Stimulated activated CD4-positive, alpha-beta T cell treated with anti-CD3 and anti-CD28 coated beads, Interleukin-2, amount 100 ng/mL, for 24 hours (primary cell): ENCODE measurements around the gene GSPT1.

ENCODE experiments used
- DNase-seq, 2 donors: peaks; one replicate each; pipeline ENCODE4 v3.0.0-alpha.2; 2020

The GSPT1 gene

GRCh38 chr16:11909653-11910545 lies 5.9 kb downstream of the GSPT1 start:
- DNase-seq, result no peak

GRCh38 chr16:11907160-11907970 lies 8.4 kb downstream of the GSPT1 start:
- no peak for DNase-seq

GRCh38 chr16:11903906-11904305 lies 11.8 kb downstream of the GSPT1 start:
- DNase-seq, result no peak

- DNase-seq, result no peak
Measured at GRCh38 chr16:11901091-11901490, 14.7 kb downstream of the GSPT1 start.

- no peak for DNase-seq
Measured at GRCh38 chr16:11896486-11897176, 19.1 kb downstream of the GSPT1 start.

- DNase-seq, result no peak
Measured at GRCh38 chr16:11893571-11893970, 22.2 kb downstream of the GSPT1 start.

GRCh38 chr16:11892761-11893160 lies 23.0 kb downstream of the GSPT1 start:
- DNase-seq, result no peak

GRCh38 chr16:11890231-11890965 lies 25.4 kb downstream of the GSPT1 start:
- no peak for DNase-seq

- no peak for DNase-seq
Measured at GRCh38 chr16:11886881-11887280, 28.9 kb downstream of the GSPT1 start.

- no peak for DNase-seq
Measured at GRCh38 chr16:11884035-11884434, 31.7 kb downstream of the GSPT1 start.

GRCh38 chr16:11880007-11880406 lies 35.7 kb downstream of the GSPT1 start:
- DNase-seq, result no peak

GRCh38 chr16:11877374-11877773 lies 38.4 kb downstream of the GSPT1 start:
- DNase-seq, result no peak

GRCh38 chr16:11876306-11876705 lies 39.5 kb downstream of the GSPT1 start:
- no peak for DNase-seq

GRCh38 chr16:11875721-11876120 lies 40.0 kb downstream of the GSPT1 start:
- no peak for DNase-seq

- DNase-seq, result no peak
Measured at GRCh38 chr16:11871193-11871592, 44.6 kb downstream of the GSPT1 start.

GRCh38 chr16:11870399-11870798 lies 45.4 kb downstream of the GSPT1 start:
- DNase-seq, result no peak

- no peak for DNase-seq
Measured at GRCh38 chr16:11869353-11870228, 46.2 kb downstream of the GSPT1 start.

- DNase-seq, result no peak
Measured at GRCh38 chr16:11868412-11868980, 47.3 kb downstream of the GSPT1 start.

- no peak for DNase-seq
Measured at GRCh38 chr16:11862489-11862888, 53.3 kb downstream of the GSPT1 start.

GRCh38 chr16:11857161-11857560 lies 58.6 kb downstream of the GSPT1 start:
- DNase-seq, result no peak
